Colonic mucosa (tissue), 4 donors: ENCODE results near the gene AJUBA. TPM values are rescaled to one million over a fixed set of nuclear protein-coding genes. Genes with fewer than 3 reads are reported as not detected.
A peak's percentile ranks its signal among the peaks of the same experiment; 100 is the strongest.

Experiments used
- DNase-seq: peaks from one replicate; pipeline ENCODE4 v3.0.0-alpha.2; 2020
- H3K27ac ChIP-seq: fragments of 200-600 bp; one replicate; pipeline ENCODE4 v1.8.0; 2021
- H3K27me3 ChIP-seq: fragments of 200-600 bp; one replicate; pipeline ENCODE4 v1.8.0; 2021
- H3K36me3 ChIP-seq: fragments of 200-600 bp; one replicate; pipeline ENCODE4 v1.8.0; 2021
- H3K4me1 ChIP-seq: fragments of 200-600 bp; one replicate; pipeline ENCODE4 v1.8.0; 2021; ENCODE audit warnings: mild to moderate bottlenecking
- H3K4me3 ChIP-seq: fragments of 200-600 bp; one replicate; pipeline ENCODE4 v1.8.0; 2021
- H3K9ac ChIP-seq, 2 donors: one replicate each; pipeline ENCODE4 v1.7.0; 2013; ENCODE audit warnings: control low read depth in 2 of 2, low read depth in 2 of 2, low read length in 2 of 2
- H3K9me3 ChIP-seq: fragments of 200-600 bp; one replicate; pipeline ENCODE4 v1.8.0; 2021
- intact Hi-C: fragments of 100-400 bp; cut with DNase I; formaldehyde crosslinking; loops from one replicate; pipeline ENCODE4 v1.14.1; 2022
- total RNA-seq, 2 donors: library from RNA; stranded (reverse); fragmentation: NEBNext Ultra II Directional in 1 of 2; extraction: Animal tissue kit (Norgen Biotek cat#: 25700) in 1 of 2; gene quantifications; one replicate each; pipeline ENCODE4 v1.2.1, GENCODE V29; 2021
- TF ChIP-seq, protein P1 (sequence below): fragments of 200-600 bp; IDR thresholded peaks from one replicate; pipeline ENCODE4 v1.8.0; 2022; ENCODE audit warnings: antibody characterized with exemption, mild to moderate bottlenecking
- donor health status: healthy.
- donor health status: DM: no; HTN: no; CAD: no.
- donor health status: DM: no; HTN: no; CAD: no.

Gene AJUBA
- total RNA-seq, 2 donors from 2014 or later, result 4.1 to 6.7 TPM

DNA sequence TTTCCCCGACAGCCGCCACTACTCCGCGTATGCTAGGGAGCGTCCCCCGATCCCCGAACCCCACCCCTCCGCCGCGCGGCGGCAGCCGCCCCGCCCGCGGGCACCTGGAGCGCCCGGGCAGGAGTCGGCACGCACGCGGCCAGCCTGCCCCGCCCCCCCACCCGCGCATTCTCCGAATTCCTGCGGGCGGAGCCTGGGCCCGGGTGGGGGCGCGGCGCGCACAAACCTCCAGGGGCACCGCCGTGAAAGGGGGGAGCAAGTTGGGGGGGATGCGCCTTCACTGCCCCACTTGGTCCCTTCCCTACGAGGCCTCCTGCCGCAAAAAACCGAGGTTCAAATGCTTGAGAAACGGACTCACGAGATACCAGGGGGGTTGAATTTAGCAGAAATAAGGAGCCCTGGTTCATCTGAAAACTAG lies 1.7 kb downstream of the AJUBA start:
- Histone ChIP-seq H3K36me3 (no peaks in the 10 kb centered on the region), H3K4me1 (peaks cover 27% of the 10 kb centered on the region), H3K27ac (no peak overlapping the region), H3K9me3 (no peaks in the 10 kb centered on the region), H3K27me3 (peaks cover 14% of the 10 kb centered on the region), H3K9ac (peak overlapping the region; percentile 13 to 41), H3K4me3 (peak overlapping the region; percentile 69)
- intact Hi-C loops, result no loop called here
- TF ChIP-seq, protein P1, sequence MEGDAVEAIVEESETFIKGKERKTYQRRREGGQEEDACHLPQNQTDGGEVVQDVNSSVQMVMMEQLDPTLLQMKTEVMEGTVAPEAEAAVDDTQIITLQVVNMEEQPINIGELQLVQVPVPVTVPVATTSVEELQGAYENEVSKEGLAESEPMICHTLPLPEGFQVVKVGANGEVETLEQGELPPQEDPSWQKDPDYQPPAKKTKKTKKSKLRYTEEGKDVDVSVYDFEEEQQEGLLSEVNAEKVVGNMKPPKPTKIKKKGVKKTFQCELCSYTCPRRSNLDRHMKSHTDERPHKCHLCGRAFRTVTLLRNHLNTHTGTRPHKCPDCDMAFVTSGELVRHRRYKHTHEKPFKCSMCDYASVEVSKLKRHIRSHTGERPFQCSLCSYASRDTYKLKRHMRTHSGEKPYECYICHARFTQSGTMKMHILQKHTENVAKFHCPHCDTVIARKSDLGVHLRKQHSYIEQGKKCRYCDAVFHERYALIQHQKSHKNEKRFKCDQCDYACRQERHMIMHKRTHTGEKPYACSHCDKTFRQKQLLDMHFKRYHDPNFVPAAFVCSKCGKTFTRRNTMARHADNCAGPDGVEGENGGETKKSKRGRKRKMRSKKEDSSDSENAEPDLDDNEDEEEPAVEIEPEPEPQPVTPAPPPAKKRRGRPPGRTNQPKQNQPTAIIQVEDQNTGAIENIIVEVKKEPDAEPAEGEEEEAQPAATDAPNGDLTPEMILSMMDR, result no peak
- DNase-seq, result peak; percentile 74

DNA sequence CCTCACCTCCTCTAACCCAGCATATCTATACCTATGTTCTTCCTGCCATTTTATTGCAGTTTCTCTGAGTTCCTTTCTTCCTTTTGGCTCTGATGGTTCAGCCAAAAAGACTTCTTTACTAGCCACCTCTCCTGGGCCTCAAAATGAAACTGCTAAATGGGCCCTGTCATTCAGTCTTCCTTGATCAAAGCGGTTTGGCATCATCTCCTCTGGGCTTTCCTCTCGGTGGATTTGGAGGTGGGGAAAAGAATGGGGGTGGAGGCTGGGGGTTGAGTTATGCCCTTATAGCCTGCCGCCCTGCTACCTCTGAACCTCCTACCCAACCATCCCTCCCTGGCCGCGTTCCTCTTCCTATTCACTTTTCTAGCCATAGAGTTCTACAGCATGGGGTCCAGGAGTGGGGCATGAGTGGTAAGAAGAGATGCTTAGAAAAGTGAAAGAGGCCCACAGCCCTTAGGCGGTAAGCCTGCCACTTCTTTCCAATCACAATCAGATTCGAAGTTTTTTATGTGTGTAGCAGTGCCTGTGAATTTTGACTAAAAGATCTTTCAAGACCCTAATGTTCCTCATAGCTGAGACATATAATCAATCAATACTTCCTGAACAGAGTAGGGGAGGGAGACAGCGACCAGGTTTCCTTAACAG lies 2.5 kb downstream of the AJUBA start:
- H3K4me1 ChIP-seq, result peaks cover 27% of the 10 kb centered on the region
- H3K27ac ChIP-seq, result no peak overlapping the region
- H3K36me3 ChIP-seq, result no peaks in the 10 kb centered on the region
- no peak overlapping the region for H3K4me3 ChIP-seq
- TF ChIP-seq, protein P1, result no peak
- no peaks in the 10 kb centered on the region for H3K9me3 ChIP-seq
- DNase-seq, result no peak
- peak overlapping the region in 1 of 2 donors; percentile 13 for H3K9ac ChIP-seq
- intact Hi-C loops, result no loop called here
- peaks cover 14% of the 10 kb centered on the region for H3K27me3 ChIP-seq

DNA sequence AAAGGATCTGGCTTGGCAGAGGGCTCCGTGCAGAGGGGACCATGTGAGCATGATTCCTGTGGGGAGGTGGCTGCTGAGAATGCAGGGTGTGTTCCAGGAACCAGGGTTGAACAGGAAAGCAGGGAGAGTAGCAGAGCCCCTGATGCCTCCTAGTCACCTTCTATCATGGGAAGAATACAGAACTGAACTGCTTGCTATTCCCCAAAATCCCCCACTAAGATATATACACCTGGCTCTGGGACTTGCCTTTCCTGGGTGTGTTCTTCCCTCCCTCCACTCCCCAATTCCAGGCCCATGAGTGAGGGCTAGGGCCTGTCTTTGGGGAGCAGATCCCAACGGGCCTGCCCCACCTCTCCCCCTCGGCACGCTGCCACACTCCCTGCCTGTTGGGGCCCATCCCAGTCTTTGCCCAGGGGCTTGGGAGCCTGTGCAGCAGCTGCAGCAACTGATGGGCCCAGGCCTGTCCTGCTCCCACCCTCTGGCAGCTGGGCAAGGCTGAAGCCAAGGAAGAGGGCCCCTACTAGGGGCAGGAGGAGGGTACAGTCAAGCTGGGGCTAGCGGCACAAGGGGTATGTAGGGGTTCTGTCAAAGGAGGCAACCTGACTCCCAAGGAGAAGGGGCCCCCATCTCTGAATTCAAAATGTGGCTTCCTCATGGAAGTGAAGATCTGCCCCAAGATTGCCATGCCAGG lies 3.2 kb downstream of the AJUBA start:
- no peak overlapping the region for H3K9ac ChIP-seq
- peaks cover 14% of the 10 kb centered on the region for H3K27me3 ChIP-seq
- H3K4me1 ChIP-seq, result peaks cover 27% of the 10 kb centered on the region
- no peaks in the 10 kb centered on the region for H3K9me3 ChIP-seq
- H3K27ac ChIP-seq, result no peak overlapping the region
- intact Hi-C loops, result no loop called here
- no peaks in the 10 kb centered on the region for H3K36me3 ChIP-seq
- TF ChIP-seq, protein P1, result no peak
- peak; percentile 34 for DNase-seq
- H3K4me3 ChIP-seq, result no peak overlapping the region

DNA sequence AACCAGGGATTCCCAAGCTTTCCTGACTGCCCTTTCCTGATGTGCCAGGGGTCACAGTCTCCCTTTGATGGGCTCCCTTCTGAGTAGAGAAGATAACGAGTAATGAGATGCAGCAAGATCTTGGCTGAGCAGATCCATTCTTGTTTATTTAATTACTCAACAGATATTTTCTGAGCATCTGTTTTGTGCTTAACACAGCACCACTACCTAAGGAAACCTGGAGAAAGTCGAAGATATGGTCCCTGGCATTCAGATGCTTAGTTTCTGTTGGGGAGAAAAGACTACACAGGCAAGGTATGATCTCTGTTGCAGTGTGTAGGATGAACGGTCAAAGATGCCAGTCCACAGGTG lies 3.9 kb downstream of the AJUBA start:
- H3K4me3 ChIP-seq, result no peak overlapping the region
- H3K9ac ChIP-seq, result peak overlapping the region in 1 of 2 donors; percentile 36
- H3K27me3 ChIP-seq, result peaks cover 14% of the 10 kb centered on the region
- TF ChIP-seq, protein P1, result no peak
- no peak overlapping the region for H3K27ac ChIP-seq
- intact Hi-C loops, result no loop called here
- no peaks in the 10 kb centered on the region for H3K36me3 ChIP-seq
- H3K9me3 ChIP-seq, result no peaks in the 10 kb centered on the region
- H3K4me1 ChIP-seq, result peaks cover 27% of the 10 kb centered on the region
- no peak for DNase-seq

DNA sequence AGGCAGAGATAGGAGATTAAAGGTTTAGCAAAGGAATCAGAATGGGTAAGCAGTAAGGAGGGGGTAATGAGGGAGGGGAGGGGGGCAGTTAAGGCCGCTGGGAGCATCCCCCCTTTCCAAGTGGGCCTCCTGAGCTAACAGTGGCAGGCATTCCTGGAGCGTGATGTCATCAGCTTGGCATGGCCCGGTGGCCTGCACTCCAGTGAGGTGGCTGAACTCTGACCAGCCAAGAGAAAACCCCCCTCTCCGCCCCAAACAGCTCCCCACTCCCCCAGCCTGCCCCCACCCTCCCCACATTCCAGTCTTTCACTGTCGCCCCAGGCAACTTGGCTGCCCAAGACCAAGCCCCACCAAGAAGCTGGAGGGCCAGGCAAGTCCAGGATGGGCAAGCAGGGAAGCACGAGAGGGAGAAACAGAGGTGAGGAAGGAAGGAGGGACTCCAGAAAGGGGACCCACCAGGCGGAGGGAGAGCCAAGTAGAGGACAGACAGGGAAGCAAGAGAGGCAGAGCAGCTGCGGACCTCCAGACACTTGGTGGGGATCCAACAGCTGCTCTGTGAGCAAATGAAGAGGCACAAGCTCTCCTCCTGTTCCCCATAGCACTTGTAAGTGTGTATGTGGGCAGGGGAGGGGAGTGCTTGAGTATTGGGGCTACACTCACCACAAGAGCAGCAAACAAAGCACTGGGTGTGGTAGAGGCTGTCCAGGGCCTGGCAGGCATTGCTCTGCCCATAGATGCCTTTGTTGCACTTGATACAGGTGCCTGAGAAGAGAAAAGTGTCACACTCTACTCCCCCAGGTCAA lies 4.5 kb downstream of the AJUBA start:
- Histone ChIP-seq H3K36me3 (no peaks in the 10 kb centered on the region), H3K9me3 (no peaks in the 10 kb centered on the region), H3K4me1 (peaks cover 27% of the 10 kb centered on the region), H3K4me3 (no peak overlapping the region), H3K9ac (peak overlapping the region in 1 of 2 donors; percentile 42), H3K27me3 (peaks cover 14% of the 10 kb centered on the region), H3K27ac (peak overlapping the region; percentile 40)
- peak; percentile 69 for DNase-seq
- TF ChIP-seq, protein P1, result no peak
- intact Hi-C loops, result no loop called here
